Amniotic stem cell (primary cell): ENCODE data around the gene MEF2D.

ENCODE experiments used
- DNase-seq: peaks from one replicate; lab custom pipeline; 2025; lab: John Stamatoyannopoulos, UW

MEF2D gene

GRCh38 chr1:156500543-156500792 is at the start of gene MEF2D:
TSS of gene MEF2D (minus strand) at chr1:156500775. CDS start at chr1:156483292, 17,483 bp downstream.
- no peak for DNase-seq

DNA sequence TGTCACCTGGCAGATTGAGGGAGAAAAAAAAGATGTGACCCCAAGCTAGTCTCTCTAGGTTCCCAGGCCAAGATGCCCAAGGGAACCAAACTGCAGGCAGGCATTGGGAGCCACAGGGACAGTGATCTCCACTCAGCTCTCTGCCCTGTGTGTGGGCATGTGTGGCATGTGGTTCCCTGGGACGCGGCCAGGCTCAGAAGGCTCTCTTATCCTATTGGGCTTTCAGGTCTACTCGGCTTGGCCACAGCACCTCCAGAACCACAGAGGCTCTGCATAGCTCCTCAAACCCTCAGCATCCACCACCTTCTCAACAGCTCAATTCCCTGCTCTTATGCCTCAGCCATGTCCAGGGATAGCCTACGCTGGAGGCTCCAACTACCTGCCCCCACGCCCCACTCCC is 49.8 kb upstream of the MEF2D start:
- DNase-seq: no peak

DNA sequence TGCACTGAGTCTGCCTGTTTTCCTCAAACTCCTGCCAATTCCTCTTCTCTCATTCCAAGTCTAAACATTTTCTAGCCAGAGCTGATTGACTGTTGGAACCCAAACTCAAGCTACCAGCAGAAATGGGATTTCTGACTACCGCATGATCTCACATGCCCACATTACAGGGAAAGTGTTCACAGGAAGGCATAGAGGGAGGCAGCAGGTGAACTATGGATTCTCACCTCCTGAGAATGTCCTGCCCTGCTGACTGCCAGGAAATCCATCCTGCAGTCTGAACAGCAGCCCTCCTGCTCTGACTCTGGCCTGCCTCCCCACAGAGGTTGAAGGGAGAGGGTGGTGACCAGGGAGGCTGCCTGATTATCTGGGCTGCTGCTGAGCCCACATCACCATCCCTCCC is 49.3 kb upstream of the MEF2D start:
- DNase-seq: no peak

GRCh38 chr1:156549390-156549789 is 48.8 kb upstream of the MEF2D start:
- no peak for DNase-seq

GRCh38 chr1:156547982-156548381 is 47.4 kb upstream of the MEF2D start:
- DNase-seq: no peak

DNA sequence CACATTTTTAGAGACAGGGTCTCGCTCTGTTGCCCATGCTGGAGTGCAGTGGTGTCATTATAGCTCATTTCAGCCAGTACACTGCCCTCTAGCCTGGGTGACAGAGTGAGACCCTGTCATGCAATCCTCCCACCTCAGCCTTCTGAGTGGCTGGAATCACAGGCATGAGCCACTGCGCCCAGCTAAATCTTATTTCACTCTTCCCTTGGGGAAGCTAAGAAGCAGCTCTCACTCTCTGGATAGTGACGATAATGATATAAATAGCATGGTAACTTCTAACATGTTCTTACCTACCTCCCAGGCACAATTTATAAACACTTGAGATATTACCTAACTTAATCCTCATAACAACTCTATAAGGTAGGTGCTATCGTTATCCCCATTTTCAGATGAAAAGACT is 46.9 kb upstream of the MEF2D start:
- DNase-seq: no peak

DNA sequence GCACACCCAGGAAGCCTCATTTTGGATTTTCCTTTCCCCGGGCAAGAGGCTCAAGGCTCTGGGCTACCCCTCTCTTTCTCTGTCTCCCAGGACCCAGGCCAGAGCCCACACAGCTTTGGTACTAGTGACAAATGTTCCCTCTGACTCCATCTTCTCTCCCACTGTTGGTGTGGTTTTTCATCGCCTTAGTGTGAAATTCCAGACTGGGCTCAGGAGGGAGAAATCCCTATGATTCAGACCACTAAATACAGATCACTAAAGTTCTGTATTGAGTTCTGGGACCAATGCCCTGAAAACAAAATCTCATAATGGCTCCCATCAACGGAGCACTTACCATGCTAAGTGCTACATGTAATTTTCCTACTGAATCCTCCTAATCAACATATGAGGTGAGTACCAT is 45.7 kb upstream of the MEF2D start:
- DNase-seq: no peak

- DNase-seq: no peak
Measured at GRCh38 chr1:156544592-156545102, 44.1 kb upstream of the MEF2D start.

GRCh38 chr1:156543066-156543465 is 42.5 kb upstream of the MEF2D start:
- DNase-seq: no peak

- no peak for DNase-seq
Measured at GRCh38 chr1:156540955-156541354, 40.4 kb upstream of the MEF2D start.

DNA sequence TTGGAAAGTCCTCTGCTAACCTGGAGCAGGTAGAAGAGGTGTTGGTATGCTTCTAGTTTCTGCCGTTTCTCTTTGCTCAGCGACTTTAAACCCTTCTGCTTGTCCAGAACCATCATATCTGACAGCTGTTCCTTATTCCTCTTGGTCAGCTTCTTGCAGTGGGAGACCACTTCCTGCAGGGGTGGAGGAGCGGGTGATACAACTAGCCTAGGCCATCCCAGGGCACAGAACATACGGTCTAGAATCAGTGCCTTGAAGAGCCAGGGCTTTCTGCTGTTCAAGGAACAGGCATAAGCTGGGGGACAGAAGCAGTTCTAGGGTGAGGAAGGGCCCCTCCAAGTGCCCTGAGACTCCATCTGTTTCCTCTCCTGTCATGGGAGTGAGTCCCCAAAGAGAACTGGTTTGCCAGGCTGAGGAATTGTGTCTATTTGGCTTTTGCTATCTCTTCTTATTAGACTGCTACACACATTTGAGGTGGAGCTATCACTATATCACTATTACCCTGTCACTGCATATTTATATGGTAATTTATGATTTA is 39.3 kb upstream of the MEF2D start:
- DNase-seq: no peak

DNA sequence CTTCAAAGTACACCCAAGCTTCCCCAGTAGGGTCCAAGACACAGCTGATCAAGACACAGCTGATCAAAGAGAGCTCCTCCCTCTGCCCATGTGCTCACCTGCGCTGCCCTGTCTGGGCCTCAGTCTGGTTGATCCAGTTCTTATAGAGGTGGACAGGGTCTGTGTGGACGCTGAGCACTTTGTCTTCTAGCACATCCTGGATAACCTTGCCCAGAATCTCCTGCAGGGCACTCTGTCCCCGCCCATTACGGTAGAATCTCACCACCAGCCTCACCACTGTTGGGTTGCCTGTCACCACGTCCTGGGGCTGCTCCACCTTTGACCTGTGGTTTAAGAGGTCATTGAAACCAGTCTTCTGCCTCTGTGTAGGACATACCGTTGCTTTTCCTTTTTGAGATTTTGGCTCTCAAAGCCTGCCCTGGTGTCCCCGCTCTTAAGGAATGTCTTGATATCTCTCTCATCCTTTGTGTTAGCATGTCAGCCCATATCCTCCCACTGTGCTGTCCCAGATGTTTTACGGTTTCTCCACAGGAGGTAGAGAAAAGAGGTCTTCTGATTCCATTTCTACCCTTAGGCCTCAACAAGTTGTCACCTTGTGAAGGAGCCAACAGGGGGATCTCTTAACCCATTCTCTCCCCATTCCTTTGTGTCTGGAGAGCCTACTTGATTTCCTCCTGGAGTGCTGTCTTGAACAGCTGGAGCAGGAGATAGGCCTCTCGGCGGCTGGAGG is 38.3 kb upstream of the MEF2D start:
- DNase-seq: no peak

GRCh38 chr1:156537027-156537426 is 36.5 kb upstream of the MEF2D start:
- no peak for DNase-seq

GRCh38 chr1:156534424-156535060 is 34.0 kb upstream of the MEF2D start:
- no peak for DNase-seq

- DNase-seq: no peak
Measured at GRCh38 chr1:156533568-156534220, 33.1 kb upstream of the MEF2D start.

DNA sequence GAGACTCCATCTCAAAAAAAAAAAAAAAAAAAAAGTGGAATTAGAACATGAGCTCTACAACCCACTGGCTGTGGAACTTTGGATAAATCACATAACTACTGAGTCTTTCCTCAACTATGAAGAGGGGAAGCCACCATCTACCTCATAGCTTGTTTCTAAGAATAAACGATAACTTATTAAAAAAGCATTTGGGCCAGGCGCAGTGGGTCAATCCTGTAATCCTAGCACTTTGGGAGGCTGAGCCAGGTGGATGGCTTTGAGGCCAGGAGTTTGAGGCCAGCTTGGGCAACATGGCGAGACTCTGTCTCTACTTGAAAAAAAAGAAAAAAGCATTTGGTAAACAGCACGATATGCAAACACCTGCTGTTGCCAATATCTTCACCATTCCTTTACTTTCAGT is 31.8 kb upstream of the MEF2D start:
- DNase-seq: no peak

GRCh38 chr1:156530006-156530405 is 29.4 kb upstream of the MEF2D start:
- no peak for DNase-seq

DNA sequence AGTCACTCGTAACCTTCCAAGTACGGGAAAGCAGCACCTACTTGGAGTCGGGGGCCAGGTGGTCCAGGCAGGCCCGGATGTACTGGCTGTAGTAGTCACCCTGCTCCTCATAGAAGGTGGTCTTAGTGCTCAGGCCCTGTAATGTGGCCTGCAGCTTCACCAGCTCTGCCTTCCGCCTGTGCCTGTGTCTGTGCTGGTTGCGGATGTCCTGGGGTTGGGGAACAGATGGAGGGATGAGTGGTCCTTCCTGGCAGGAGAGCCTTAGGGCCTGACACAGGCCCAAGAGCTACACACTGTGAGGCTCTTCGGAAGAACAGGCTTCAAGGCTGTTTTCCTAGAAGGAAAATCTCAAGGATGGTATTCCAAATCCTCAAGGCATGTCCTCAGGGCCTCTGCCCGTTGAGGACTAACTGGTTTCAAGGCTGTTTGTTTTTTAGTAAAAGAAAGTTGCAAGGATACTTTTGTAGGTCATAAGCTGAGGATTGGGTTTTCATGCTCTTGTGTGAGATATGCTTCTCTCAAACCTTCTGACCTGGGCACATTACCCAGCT is 28.4 kb upstream of the MEF2D start:
- no peak for DNase-seq

GRCh38 chr1:156528231-156528630 is 27.7 kb upstream of the MEF2D start:
- DNase-seq: no peak

GRCh38 chr1:156527584-156527983 is 27.0 kb upstream of the MEF2D start:
- no peak for DNase-seq

- DNase-seq: no peak
Measured at GRCh38 chr1:156525856-156526489, 25.4 kb upstream of the MEF2D start.

- DNase-seq: no peak
Measured at GRCh38 chr1:156525071-156525501, 24.5 kb upstream of the MEF2D start.
